Prostate gland (tissue), 2 donors: ENCODE results near the gene ZNF397. TPM values are rescaled to one million over a fixed set of nuclear protein-coding genes. Genes with fewer than 3 reads are reported as not detected.

Experiments used
- DNase-seq: peaks from one replicate; pipeline ENCODE4 v3.0.0-alpha.2; 2019; ENCODE audit warnings: low spot score
- H3K27ac ChIP-seq, 2 donors: fragments of 200-600 bp; sonication (generic); 2 replicates each; pipeline ENCODE4 v1.5.1; 2017 to 2019
- H3K27me3 ChIP-seq: fragments of 200-600 bp; sonication (generic); replicated peaks from 2 replicates; pipeline ENCODE4 v1.5.1; 2019; ENCODE audit not compliant: insufficient read depth
- H3K36me3 ChIP-seq, 2 donors: fragments of 200-600 bp; sonication (generic); 1 replicate in 1 of 2; 2 replicates in 1 of 2; pipeline versions ENCODE4 v1.5.1 to v1.8.1; 2017 to 2019
- H3K4me1 ChIP-seq: fragments of 200-600 bp; sonication (generic); replicated peaks from 2 replicates; pipeline ENCODE4 v1.5.1; 2019
- H3K4me3 ChIP-seq, 2 donors: fragments of 200-600 bp; sonication (generic); 2 replicates each; pipeline ENCODE4 v1.5.1; 2017 to 2019
- H3K9me3 ChIP-seq: fragments of 200-600 bp; sonication (generic); 2 replicates; pipeline ENCODE4 v1.5.1; 2017
- POLR2A ChIP-seq: fragments of 450-650 bp; IDR thresholded peaks from one replicate; pipeline ENCODE4 v1.6.1; 2016; ENCODE audit warnings: antibody characterized with exemption, mild to moderate bottlenecking
- POLR2AphosphoS5 ChIP-seq: sonication (generic); formaldehyde crosslinking; IDR thresholded peaks from one replicate; pipeline ENCODE4 v1.6.1; 2017; ENCODE audit warnings: antibody characterized with exemption
- WGBS: methylation state at CpG from one replicate; pipeline ENCODE4 v1.1.5; 2018; 5-methylcytosine and 5-hydroxymethylcytosine counted together
- intact Hi-C: fragments of 100-400 bp; cut with DNase I; formaldehyde crosslinking; loops from one replicate; pipeline ENCODE4 v1.14.2; 2022
- total RNA-seq, 2 donors: library from RNA; depleted of rRNA; stranded (reverse); fragments of >200 nt; gene quantifications; one replicate each; pipeline ENCODE4 v1.1.0, GENCODE V29; 2016
- TF ChIP-seq, protein P1 (sequence below), 4 experiments: fragments of 200-600 bp in 2 of 4; fragments of 450-650 bp in 2 of 4; sonication (generic) in 2 of 4; IDR thresholded peaks; 1 replicate in 3 of 4; 2 replicates in 1 of 4; pipeline ENCODE4 v1.5.1; 2016 to 2019; ENCODE audit warnings: antibody characterized with exemption in 4 of 4, mild to moderate bottlenecking in 2 of 4, moderate library complexity in 2 of 4

ZNF397 gene
- total RNA-seq, 2 donors from 2014 or later = 32.9 TPM

DNA sequence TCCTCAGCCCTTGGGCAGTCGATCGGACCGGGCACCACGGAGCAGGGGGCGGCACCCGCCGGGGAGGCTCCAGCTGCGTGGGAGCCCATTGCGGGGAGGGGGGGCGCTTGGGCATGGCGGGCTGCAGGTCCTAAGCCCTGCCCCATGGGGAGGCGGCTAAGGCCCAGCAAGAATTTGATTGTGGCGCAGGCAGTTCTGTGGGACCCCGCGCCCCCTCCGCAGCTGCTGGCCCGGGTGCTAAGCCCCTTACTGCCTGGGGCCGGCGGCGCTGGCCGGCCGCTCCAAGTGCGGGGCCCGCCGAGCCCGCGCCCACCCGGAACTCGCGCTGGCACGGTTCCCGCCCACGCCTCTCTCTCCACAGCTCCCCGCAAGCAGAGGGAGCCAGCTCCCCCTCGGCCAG lies 30.8 kb downstream of the ZNF397 start:
- Histone ChIP-seq H3K27ac (no peak overlapping the region), H3K27me3 (no peaks in the 10 kb centered on the region), H3K36me3 (no peaks in the 10 kb centered on the region), H3K4me1 (no peaks in the 10 kb centered on the region), H3K4me3 (no peak overlapping the region), H3K9me3 (no peaks in the 10 kb centered on the region)
- 96% methylated on average over 16 of the region's 35 CpGs for WGBS
- TF ChIP-seq POLR2AphosphoS5 = no peak
- TF ChIP-seq POLR2A = no peak
- TF ChIP-seq, protein P1, sequence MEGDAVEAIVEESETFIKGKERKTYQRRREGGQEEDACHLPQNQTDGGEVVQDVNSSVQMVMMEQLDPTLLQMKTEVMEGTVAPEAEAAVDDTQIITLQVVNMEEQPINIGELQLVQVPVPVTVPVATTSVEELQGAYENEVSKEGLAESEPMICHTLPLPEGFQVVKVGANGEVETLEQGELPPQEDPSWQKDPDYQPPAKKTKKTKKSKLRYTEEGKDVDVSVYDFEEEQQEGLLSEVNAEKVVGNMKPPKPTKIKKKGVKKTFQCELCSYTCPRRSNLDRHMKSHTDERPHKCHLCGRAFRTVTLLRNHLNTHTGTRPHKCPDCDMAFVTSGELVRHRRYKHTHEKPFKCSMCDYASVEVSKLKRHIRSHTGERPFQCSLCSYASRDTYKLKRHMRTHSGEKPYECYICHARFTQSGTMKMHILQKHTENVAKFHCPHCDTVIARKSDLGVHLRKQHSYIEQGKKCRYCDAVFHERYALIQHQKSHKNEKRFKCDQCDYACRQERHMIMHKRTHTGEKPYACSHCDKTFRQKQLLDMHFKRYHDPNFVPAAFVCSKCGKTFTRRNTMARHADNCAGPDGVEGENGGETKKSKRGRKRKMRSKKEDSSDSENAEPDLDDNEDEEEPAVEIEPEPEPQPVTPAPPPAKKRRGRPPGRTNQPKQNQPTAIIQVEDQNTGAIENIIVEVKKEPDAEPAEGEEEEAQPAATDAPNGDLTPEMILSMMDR (IDR thresholded peaks at IDR 0.05) = no peak
- intact Hi-C loops = no loop called here
- DNase-seq = no peak

DNA sequence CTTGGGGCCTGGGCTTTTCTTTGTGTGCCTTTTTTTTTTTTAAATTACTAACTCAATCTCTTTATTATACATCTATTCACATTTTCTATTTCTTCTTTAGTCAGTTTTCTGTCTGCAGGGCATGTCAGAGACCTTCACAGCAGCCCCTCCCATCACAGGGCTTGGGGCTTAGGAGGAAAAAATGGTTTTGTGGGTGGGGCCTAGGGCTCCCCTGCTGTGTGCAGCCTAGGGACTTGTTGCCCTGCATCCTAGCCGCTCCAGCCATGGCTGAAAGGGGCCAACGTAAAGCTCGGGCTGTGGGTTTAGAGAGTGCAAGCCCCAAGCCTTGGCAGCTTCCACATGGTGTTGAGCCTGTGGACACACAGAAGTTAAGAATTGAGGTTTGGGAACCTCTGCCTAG lies 35.4 kb downstream of the ZNF397 start:
- DNase-seq = no peak
- no peak overlapping the region for H3K4me3 ChIP-seq
- H3K36me3 ChIP-seq = no peaks in the 10 kb centered on the region
- no peaks in the 10 kb centered on the region for H3K4me1 ChIP-seq
- H3K27me3 ChIP-seq = no peaks in the 10 kb centered on the region
- WGBS = 100% methylated on average over 3 of the region's 3 CpGs
- TF ChIP-seq POLR2AphosphoS5 (no peak), POLR2A (no peak)
- TF ChIP-seq, protein P1 (IDR thresholded peaks at IDR 0.05) = no peak
- no peaks in the 10 kb centered on the region for H3K9me3 ChIP-seq
- intact Hi-C loops = no loop called here
- no peak overlapping the region for H3K27ac ChIP-seq

DNA sequence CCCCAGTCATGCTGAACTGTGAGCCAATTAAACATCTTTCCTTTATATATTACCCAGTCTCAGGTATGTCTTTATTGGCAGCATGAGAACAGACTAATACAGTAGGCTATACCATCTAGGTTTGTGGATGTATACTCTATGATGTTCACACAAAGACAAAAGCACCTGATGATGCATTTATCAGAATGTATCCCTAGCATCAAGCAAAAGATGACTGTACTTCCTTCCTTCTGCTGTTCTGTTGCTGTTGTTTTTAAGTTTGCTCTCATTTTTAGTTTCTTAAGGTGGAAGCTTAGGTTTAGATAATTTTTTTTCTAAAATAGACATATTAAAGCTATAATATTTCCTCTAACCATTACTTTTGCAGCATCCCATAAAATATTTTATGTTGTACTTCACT lies 36.8 kb downstream of the ZNF397 start:
- no peak overlapping the region for H3K27ac ChIP-seq
- no peaks in the 10 kb centered on the region for H3K27me3 ChIP-seq
- TF ChIP-seq POLR2A (no peak), POLR2AphosphoS5 (no peak)
- TF ChIP-seq, protein P1 (IDR thresholded peaks at IDR 0.05) = no peak
- H3K9me3 ChIP-seq = no peaks in the 10 kb centered on the region
- no peaks in the 10 kb centered on the region for H3K36me3 ChIP-seq
- H3K4me1 ChIP-seq = no peaks in the 10 kb centered on the region
- intact Hi-C loops = no loop called here
- no peak overlapping the region for H3K4me3 ChIP-seq
- no peak for DNase-seq

DNA sequence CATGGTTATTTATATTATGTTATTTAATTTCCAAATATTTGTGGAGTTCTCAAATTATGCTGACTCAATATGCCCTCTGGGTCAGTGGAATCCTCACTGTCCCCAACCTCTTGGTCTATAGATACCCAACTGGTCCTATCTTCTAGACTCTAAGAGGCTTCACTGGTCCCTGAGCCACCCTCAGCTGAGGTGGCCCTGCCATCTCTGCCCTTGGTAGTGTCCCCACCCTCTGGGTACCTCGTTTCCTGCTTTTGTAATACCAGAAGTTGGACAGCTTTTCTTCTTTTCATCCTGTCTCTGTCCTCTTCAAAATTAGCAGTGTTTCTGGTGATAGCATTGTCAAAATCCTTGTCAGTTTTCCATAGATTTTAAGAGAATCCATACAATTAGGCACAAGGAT lies 37.3 kb downstream of the ZNF397 start:
- Histone ChIP-seq H3K27ac (no peak overlapping the region), H3K4me1 (no peaks in the 10 kb centered on the region), H3K4me3 (no peak overlapping the region), H3K27me3 (no peaks in the 10 kb centered on the region), H3K9me3 (no peaks in the 10 kb centered on the region), H3K36me3 (no peaks in the 10 kb centered on the region)
- DNase-seq = no peak
- 83% methylated on average over 1 of the region's 1 CpG for WGBS
- TF ChIP-seq, protein P1 (IDR thresholded peaks at IDR 0.05) = no peak
- TF ChIP-seq POLR2AphosphoS5 = no peak
- TF ChIP-seq POLR2A = no peak
- intact Hi-C loops = no loop called here

DNA sequence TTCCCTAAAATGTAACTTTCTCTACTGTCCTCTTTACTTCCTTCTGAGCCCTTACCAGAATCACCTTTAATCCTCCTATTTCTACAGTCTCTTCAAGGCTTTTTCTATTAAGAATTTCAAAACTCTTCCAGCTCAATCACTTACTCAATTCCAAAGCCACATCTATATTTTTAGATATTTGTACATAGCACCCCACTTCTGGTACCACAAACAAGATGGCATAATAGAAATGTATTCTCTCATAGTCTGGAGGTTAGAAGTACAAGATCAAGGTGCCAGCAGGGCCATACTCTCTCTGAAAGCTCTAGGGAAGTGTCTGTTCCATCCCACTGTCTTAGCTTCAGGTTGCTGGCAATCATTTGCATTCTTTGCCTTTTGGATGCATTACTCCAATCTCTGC lies 38.1 kb downstream of the ZNF397 start:
- Histone ChIP-seq H3K27ac (no peak overlapping the region), H3K4me3 (no peak overlapping the region), H3K9me3 (no peaks in the 10 kb centered on the region), H3K27me3 (no peaks in the 10 kb centered on the region), H3K36me3 (no peaks in the 10 kb centered on the region), H3K4me1 (no peaks in the 10 kb centered on the region)
- TF ChIP-seq POLR2A = no peak
- TF ChIP-seq POLR2AphosphoS5 = no peak
- TF ChIP-seq, protein P1 (IDR thresholded peaks at IDR 0.05) = no peak
- no peak for DNase-seq
- intact Hi-C loops = no loop called here
